H9 (cell line): ENCODE data around the gene TRIM36. TPM values are rescaled to one million over a fixed set of nuclear protein-coding genes. Genes with fewer than 3 reads are reported as not detected.
A peak's percentile ranks its signal among the peaks of the same experiment; 100 is the strongest.

Experiments
- DNase-seq: peaks from one replicate; pipeline ENCODE4 v3.0.0-alpha.2; 2017
- H2AFZ ChIP-seq: one replicate; pipeline ENCODE4 v1.6.1; 2013; ENCODE audit warnings: mild to moderate bottlenecking, low read length, control low read depth, moderate library complexity
- H2AK5ac ChIP-seq: 2 replicates; pipeline ENCODE4 v1.6.1; 2013; ENCODE audit warnings: low read length, control low read depth, mixed read lengths; ENCODE audit not compliant: insufficient read length
- H2BK120ac ChIP-seq: one replicate; pipeline ENCODE4 v1.6.1; 2013; ENCODE audit warnings: low read depth, mild to moderate bottlenecking, low read length, control low read depth, inconsistent platforms; ENCODE audit not compliant: poor library complexity, severe bottlenecking
- H2BK12ac ChIP-seq: 2 replicates; pipeline ENCODE4 v1.6.1; 2013; ENCODE audit warnings: low read length, control low read depth, mixed read lengths, low read depth; ENCODE audit not compliant: insufficient read length
- H2BK15ac ChIP-seq: 2 replicates; pipeline ENCODE4 v1.6.1; 2013; ENCODE audit warnings: low read depth, low read length, control low read depth
- H2BK20ac ChIP-seq: one replicate; pipeline ENCODE4 v1.6.1; 2013; ENCODE audit warnings: low read depth, mild to moderate bottlenecking, low read length, control low read depth, inconsistent platforms; ENCODE audit not compliant: poor library complexity, severe bottlenecking
- H2BK5ac ChIP-seq: 2 replicates; pipeline ENCODE4 v1.6.1; 2013; ENCODE audit warnings: low read length, control low read depth, mixed read lengths; ENCODE audit not compliant: insufficient read length
- H3K14ac ChIP-seq: 2 replicates; pipeline ENCODE4 v1.6.1; 2013; ENCODE audit warnings: low read length, control low read depth; ENCODE audit not compliant: insufficient read depth
- H3K18ac ChIP-seq: 2 replicates; pipeline ENCODE4 v1.6.1; 2013; ENCODE audit warnings: low read depth, mild to moderate bottlenecking, mixed read lengths, low read length, control low read depth; ENCODE audit not compliant: insufficient read length
- H3K23ac ChIP-seq: 2 replicates; pipeline ENCODE4 v1.6.1; 2013; ENCODE audit warnings: low read length, control low read depth, mixed read lengths, low read depth; ENCODE audit not compliant: insufficient read length
- H3K23me2 ChIP-seq: 2 replicates; pipeline ENCODE4 v1.6.1; 2013; ENCODE audit warnings: low read depth, mild to moderate bottlenecking, mixed read lengths, low read length, control low read depth; ENCODE audit not compliant: insufficient read length, poor library complexity, severe bottlenecking
- H3K27ac ChIP-seq: 2 replicates; pipeline ENCODE4 v1.5.1; 2013; ENCODE audit warnings: low read length, control low read depth, mixed read lengths, low read depth; ENCODE audit not compliant: insufficient read length
- H3K27me3 ChIP-seq: 2 replicates; pipeline ENCODE4 v1.6.1; 2013; ENCODE audit warnings: low read length, control low read depth, inconsistent platforms; ENCODE audit not compliant: insufficient read depth
- H3K4ac ChIP-seq: 2 replicates; pipeline ENCODE4 v1.6.1; 2013; ENCODE audit warnings: low read depth, mild to moderate bottlenecking, control low read depth, inconsistent platforms, low read length, moderate library complexity
- H3K4me1 ChIP-seq: 2 replicates; pipeline ENCODE4 v1.6.1; 2013; ENCODE audit warnings: low read length, control low read depth, inconsistent platforms; ENCODE audit not compliant: insufficient read depth
- H3K4me2 ChIP-seq: 2 replicates; pipeline ENCODE4 v1.6.1; 2013; ENCODE audit warnings: low read length, control low read depth, mixed read lengths; ENCODE audit not compliant: insufficient read length, insufficient read depth
- H3K56ac ChIP-seq: 2 replicates; pipeline ENCODE4 v1.6.1; 2013; ENCODE audit warnings: low read depth, mild to moderate bottlenecking, mixed read lengths, low read length, control low read depth; ENCODE audit not compliant: insufficient read length
- H3K79me1 ChIP-seq: 2 replicates; pipeline ENCODE4 v1.6.1; 2013; ENCODE audit warnings: low read depth, mild to moderate bottlenecking, moderate library complexity, low read length, control low read depth, inconsistent platforms; ENCODE audit not compliant: insufficient read depth, poor library complexity, severe bottlenecking
- H3K79me2 ChIP-seq: 2 replicates; pipeline ENCODE4 v1.6.1; 2013; ENCODE audit warnings: low read length, control low read depth, inconsistent platforms; ENCODE audit not compliant: insufficient read depth
- H3K9ac ChIP-seq: 2 replicates; pipeline ENCODE4 v1.6.1; 2013; ENCODE audit warnings: low read length, control low read depth, mixed read lengths; ENCODE audit not compliant: insufficient read length; ENCODE audit errors: extremely low read depth
- H3K9me3 ChIP-seq: one replicate; pipeline ENCODE4 v1.6.1; 2013; ENCODE audit warnings: low read depth, low read length, inconsistent platforms; ENCODE audit not compliant: control insufficient read depth
- H3T11ph ChIP-seq: one replicate; pipeline ENCODE4 v1.6.1; 2013; ENCODE audit warnings: mild to moderate bottlenecking, low read length, control low read depth, inconsistent platforms
- H4K20me1 ChIP-seq: one replicate; pipeline ENCODE4 v1.6.1; 2013; ENCODE audit not compliant: control insufficient read depth, insufficient read length, insufficient read depth
- H4K5ac ChIP-seq: 2 replicates; pipeline ENCODE4 v1.6.1; 2013; ENCODE audit warnings: low read depth, mild to moderate bottlenecking, mixed read lengths, low read length, control low read depth; ENCODE audit not compliant: insufficient read length
- H4K8ac ChIP-seq: replicated peaks from 2 replicates; pipeline ENCODE4 v1.6.1; 2013; ENCODE audit warnings: low read length, control low read depth, mixed read lengths, low read depth; ENCODE audit not compliant: insufficient read length
- H4K91ac ChIP-seq: 2 replicates; pipeline ENCODE4 v1.6.1; 2013; ENCODE audit warnings: low read depth, mild to moderate bottlenecking, moderate library complexity, mixed read lengths, low read length, control low read depth; ENCODE audit not compliant: insufficient read length
- H3K27ac Mint-ChIP-seq, 3 experiments: 2 replicates in 2 of 3; 3 replicates in 1 of 3; pipeline ENCODE4 v1.8.0; 2020 to 2021; ENCODE audit warnings: mixed read lengths in 3 of 3, mild to moderate bottlenecking in 1 of 3, moderate library complexity in 1 of 3
- H3K27me3 Mint-ChIP-seq: 2 replicates; pipeline ENCODE4 v1.8.0; 2021; ENCODE audit warnings: low read depth, mild to moderate bottlenecking, moderate library complexity, mixed read lengths
- H3K36me3 Mint-ChIP-seq, 3 experiments: 2 replicates in 2 of 3; 3 replicates in 1 of 3; pipeline ENCODE4 v1.8.0; 2020 to 2021; ENCODE audit warnings: low read depth in 3 of 3, mixed read lengths in 3 of 3; ENCODE audit not compliant: insufficient read depth in 1 of 3
- H3K4me1 Mint-ChIP-seq, 2 experiments: 2 replicates each; pipeline ENCODE4 v1.8.0; 2020; ENCODE audit warnings: mixed read lengths in 2 of 2
- H3K4me3 Mint-ChIP-seq, 2 experiments: 2 replicates in 1 of 2; 3 replicates in 1 of 2; pipeline ENCODE4 v1.8.0; 2020 to 2021; ENCODE audit warnings: mild to moderate bottlenecking in 2 of 2, mixed read lengths in 2 of 2, moderate library complexity in 1 of 2
- H3K9me3 Mint-ChIP-seq, 2 experiments: 2 replicates in 1 of 2; 3 replicates in 1 of 2; pipeline ENCODE4 v1.8.0; 2020; ENCODE audit warnings: mild to moderate bottlenecking in 2 of 2, mixed read lengths in 2 of 2, moderate library complexity in 1 of 2
- WGBS: extraction: QIAGEN DNeasy Blood & Tissue Kit; methylation state at CpG from one replicate; pipeline ENCODE4 v1.1.7; 2013; ENCODE audit warnings: missing lambda C conversion rate, low lambda C conversion rate, mixed read lengths; ENCODE audit not compliant: insufficient read length; ENCODE audit errors: extremely low coverage; 5-methylcytosine and 5-hydroxymethylcytosine counted together
- total RNA-seq: library from RNA; stranded (reverse); gene quantifications from 2 replicates; pipeline ENCODE4 v1.2.1, GENCODE V29; 2021
- TF ChIP-seq, protein P1 (sequence below): fragments of 200-600 bp; sonication (generic); conservative IDR thresholded peaks from 3 replicates; pipeline ENCODE4 v1.8.0; 2021; ENCODE audit warnings: antibody characterized with exemption, mild to moderate bottlenecking

TRIM36 gene
- total RNA-seq, 1 experiment from 2014 or later: 14.6 TPM

DNA sequence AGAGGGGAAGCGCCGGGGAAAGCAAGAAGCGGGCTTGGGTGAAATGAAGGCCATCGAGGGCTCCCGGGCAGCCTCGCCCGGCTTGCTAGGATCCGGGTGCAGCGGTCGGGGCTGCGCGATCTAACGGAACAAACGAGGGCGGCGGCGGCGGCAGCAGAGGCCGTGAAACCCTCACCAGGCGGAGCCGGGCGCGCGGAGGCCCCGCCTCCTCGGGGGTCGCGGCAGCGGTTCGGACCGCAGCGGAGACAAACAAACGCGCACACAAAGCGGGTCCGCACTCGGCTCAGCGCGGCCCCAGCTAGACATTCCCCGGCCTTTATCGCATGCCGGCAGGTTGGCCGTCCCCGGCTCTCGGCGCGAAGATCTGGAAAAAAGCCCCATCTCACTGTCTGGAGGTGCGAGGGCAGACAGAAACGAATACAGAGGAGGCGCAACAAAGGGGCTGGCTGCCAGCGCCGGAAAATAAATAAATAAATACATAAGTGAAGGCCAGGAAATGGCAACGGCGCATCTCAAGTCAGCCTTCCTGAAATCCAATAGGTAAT is 10.5 kb upstream of the TRIM36 start:
- H3K27ac ChIP-seq: no peak overlapping the region
- H3K9me3 ChIP-seq: no peaks in the 10 kb centered on the region
- peaks cover 76% of the 10 kb centered on the region for H3K27me3 Mint-ChIP-seq
- no peak overlapping the region for H3K18ac ChIP-seq
- peaks cover 13% of the 10 kb centered on the region for H3K23me2 ChIP-seq
- H3K36me3 Mint-ChIP-seq: no peaks in the 10 kb centered on the region
- no peaks in the 10 kb centered on the region for H3K9me3 Mint-ChIP-seq
- H4K91ac ChIP-seq: no peak overlapping the region
- peak overlapping the region; percentile 86; the same call in 1 of the 2 replicates for H2BK15ac ChIP-seq
- H2AK5ac ChIP-seq: no peak overlapping the region
- H3T11ph ChIP-seq: no peak overlapping the region
- no peak overlapping the region for H3K14ac ChIP-seq
- no peaks in the 10 kb centered on the region for H4K20me1 ChIP-seq
- TF ChIP-seq, protein P1, sequence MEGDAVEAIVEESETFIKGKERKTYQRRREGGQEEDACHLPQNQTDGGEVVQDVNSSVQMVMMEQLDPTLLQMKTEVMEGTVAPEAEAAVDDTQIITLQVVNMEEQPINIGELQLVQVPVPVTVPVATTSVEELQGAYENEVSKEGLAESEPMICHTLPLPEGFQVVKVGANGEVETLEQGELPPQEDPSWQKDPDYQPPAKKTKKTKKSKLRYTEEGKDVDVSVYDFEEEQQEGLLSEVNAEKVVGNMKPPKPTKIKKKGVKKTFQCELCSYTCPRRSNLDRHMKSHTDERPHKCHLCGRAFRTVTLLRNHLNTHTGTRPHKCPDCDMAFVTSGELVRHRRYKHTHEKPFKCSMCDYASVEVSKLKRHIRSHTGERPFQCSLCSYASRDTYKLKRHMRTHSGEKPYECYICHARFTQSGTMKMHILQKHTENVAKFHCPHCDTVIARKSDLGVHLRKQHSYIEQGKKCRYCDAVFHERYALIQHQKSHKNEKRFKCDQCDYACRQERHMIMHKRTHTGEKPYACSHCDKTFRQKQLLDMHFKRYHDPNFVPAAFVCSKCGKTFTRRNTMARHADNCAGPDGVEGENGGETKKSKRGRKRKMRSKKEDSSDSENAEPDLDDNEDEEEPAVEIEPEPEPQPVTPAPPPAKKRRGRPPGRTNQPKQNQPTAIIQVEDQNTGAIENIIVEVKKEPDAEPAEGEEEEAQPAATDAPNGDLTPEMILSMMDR: no peak
- H3K4me2 ChIP-seq: peak overlapping the region; percentile 78
- H3K79me2 ChIP-seq: no peaks in the 10 kb centered on the region
- WGBS: no CpG with 5 or more reads among the region's 54 CpGs
- H2BK12ac ChIP-seq: no peak overlapping the region
- H4K5ac ChIP-seq: no peak overlapping the region
- no peak overlapping the region for H3K4ac ChIP-seq
- peaks cover 0 to 12% of the 10 kb centered on the region in 2 experiments; a peak in 1 of 4 replicates for H3K4me1 Mint-ChIP-seq
- no peak overlapping the region; a peak in 1 of 7 replicates for H3K27ac Mint-ChIP-seq
- no peak overlapping the region for H4K8ac ChIP-seq
- H3K79me1 ChIP-seq: no peaks in the 10 kb centered on the region
- no peak overlapping the region for H2AFZ ChIP-seq
- H3K23ac ChIP-seq: no peak overlapping the region
- no peak overlapping the region for H3K9ac ChIP-seq
- no peak overlapping the region for H2BK120ac ChIP-seq
- no peak overlapping the region for H2BK5ac ChIP-seq
- no peak overlapping the region for H3K56ac ChIP-seq
- H2BK20ac ChIP-seq: no peak overlapping the region
- DNase-seq: peak; percentile 77
- H3K4me1 ChIP-seq: no peaks in the 10 kb centered on the region
- peaks cover 36% of the 10 kb centered on the region; the same call in 1 of the 2 replicates for H3K27me3 ChIP-seq
- H3K4me3 Mint-ChIP-seq: peak overlapping the region; percentile 63 to 83
